Measurements from ENCODE around the gene SBDS.
"Not testable (repeated sequence)": the region's sequence is repeated elsewhere in the genome, so short reads cannot be mapped to it uniquely, and the experiment has no call there.

DNA sequence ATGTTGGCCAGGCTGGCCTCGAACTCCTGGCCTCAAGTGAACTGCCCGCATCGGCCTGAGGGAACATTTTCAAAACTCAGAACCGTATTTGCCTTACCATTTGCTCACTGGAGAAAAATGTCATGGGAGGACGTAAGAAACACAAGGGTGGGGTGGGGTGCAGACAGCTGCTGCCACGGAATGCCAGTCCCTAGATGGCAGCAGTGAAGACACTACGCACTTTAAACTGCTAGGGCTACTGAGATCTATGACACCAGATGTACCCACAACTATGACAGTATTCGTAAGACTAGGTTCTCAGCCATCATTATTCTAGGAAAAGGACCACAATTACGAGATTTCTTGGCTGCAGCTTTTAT is 716 bp downstream of the SBDS start:
- TF ChIP-seq, protein P1, sequence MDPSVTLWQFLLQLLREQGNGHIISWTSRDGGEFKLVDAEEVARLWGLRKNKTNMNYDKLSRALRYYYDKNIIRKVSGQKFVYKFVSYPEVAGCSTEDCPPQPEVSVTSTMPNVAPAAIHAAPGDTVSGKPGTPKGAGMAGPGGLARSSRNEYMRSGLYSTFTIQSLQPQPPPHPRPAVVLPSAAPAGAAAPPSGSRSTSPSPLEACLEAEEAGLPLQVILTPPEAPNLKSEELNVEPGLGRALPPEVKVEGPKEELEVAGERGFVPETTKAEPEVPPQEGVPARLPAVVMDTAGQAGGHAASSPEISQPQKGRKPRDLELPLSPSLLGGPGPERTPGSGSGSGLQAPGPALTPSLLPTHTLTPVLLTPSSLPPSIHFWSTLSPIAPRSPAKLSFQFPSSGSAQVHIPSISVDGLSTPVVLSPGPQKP (IDR thresholded peaks at IDR 0.05; ENCODE audit: borderline replicate concordance, low read depth, low read length): not testable (repeated sequence)
- TF ChIP-seq, protein P2, sequence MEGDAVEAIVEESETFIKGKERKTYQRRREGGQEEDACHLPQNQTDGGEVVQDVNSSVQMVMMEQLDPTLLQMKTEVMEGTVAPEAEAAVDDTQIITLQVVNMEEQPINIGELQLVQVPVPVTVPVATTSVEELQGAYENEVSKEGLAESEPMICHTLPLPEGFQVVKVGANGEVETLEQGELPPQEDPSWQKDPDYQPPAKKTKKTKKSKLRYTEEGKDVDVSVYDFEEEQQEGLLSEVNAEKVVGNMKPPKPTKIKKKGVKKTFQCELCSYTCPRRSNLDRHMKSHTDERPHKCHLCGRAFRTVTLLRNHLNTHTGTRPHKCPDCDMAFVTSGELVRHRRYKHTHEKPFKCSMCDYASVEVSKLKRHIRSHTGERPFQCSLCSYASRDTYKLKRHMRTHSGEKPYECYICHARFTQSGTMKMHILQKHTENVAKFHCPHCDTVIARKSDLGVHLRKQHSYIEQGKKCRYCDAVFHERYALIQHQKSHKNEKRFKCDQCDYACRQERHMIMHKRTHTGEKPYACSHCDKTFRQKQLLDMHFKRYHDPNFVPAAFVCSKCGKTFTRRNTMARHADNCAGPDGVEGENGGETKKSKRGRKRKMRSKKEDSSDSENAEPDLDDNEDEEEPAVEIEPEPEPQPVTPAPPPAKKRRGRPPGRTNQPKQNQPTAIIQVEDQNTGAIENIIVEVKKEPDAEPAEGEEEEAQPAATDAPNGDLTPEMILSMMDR (conservative IDR thresholded peaks at IDR 0.05; ENCODE audit: low read depth, low read length): peak; percentile 50
- TF ChIP-seq FOS (IDR thresholded peaks at IDR 0.05; ENCODE audit: low read depth, low read length); RFX5 (IDR thresholded peaks at IDR 0.05; ENCODE audit: low read depth, low read length); POLR2A (IDR thresholded peaks at IDR 0.05; ENCODE audit: low read depth, low read length); MAZ (IDR thresholded peaks at IDR 0.05; ENCODE audit: borderline replicate concordance, low read depth, low read length); RAD21 (IDR thresholded peaks at IDR 0.05; ENCODE audit: low read length); CEBPB (IDR thresholded peaks at IDR 0.05; ENCODE audit: low read depth, low read length); NFE2L2 (IDR thresholded peaks at IDR 0.05; ENCODE audit: low read depth, low read length): not testable (repeated sequence)
- TF ChIP-seq, protein P3, sequence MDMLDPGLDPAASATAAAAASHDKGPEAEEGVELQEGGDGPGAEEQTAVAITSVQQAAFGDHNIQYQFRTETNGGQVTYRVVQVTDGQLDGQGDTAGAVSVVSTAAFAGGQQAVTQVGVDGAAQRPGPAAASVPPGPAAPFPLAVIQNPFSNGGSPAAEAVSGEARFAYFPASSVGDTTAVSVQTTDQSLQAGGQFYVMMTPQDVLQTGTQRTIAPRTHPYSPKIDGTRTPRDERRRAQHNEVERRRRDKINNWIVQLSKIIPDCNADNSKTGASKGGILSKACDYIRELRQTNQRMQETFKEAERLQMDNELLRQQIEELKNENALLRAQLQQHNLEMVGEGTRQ (IDR thresholded peaks at IDR 0.05; ENCODE audit: low read depth, low read length): not testable (repeated sequence)

Measured in IMR-90 (cell line).